ENCODE results near the gene EHMT1.
"Not testable (repeated sequence)": the region's sequence is repeated elsewhere in the genome, so short reads cannot be mapped to it uniquely, and the experiment has no call there.

Gene EHMT1

GRCh38 chr9:137733429-137733828, 114.6 kb downstream of the EHMT1 start:
- FAIRE-seq (no peak), DNase-seq (ENCODE audit: insufficient read length, low spot score) (no peak)

GRCh38 chr9:137734181-137734580, 115.4 kb downstream of the EHMT1 start:
- FAIRE-seq (no peak), DNase-seq (ENCODE audit: insufficient read length, low spot score) (no peak)

GRCh38 chr9:137738182-137738696, 119.4 kb downstream of the EHMT1 start:
- not testable (repeated sequence) for DNase-seq (ENCODE audit: insufficient read length, low spot score); FAIRE-seq

GRCh38 chr9:137738703-137739102, 119.9 kb downstream of the EHMT1 start:
- DNase-seq (ENCODE audit: insufficient read length, low spot score) (no peak), FAIRE-seq (no peak)

GRCh38 chr9:137739371-137740309, 120.8 kb downstream of the EHMT1 start:
- DNase-seq (ENCODE audit: insufficient read length, low spot score) = no peak

GRCh38 chr9:137740312-137740711, 121.5 kb downstream of the EHMT1 start:
- DNase-seq (ENCODE audit: insufficient read length, low spot score) = no peak
- no peak for FAIRE-seq

More at GRCh38 chr9:137739371-137740309, 120.8 kb downstream of the EHMT1 start:
- no peak for FAIRE-seq

- FAIRE-seq = no peak
- no peak for DNase-seq (ENCODE audit: insufficient read length, low spot score)
Measured at GRCh38 chr9:137741330-137741729, 122.5 kb downstream of the EHMT1 start.

- FAIRE-seq = no peak
- no peak for DNase-seq (ENCODE audit: insufficient read length, low spot score)
Measured at GRCh38 chr9:137742698-137743097, 123.9 kb downstream of the EHMT1 start.

GRCh38 chr9:137743695-137744094, 124.9 kb downstream of the EHMT1 start:
- no peak for FAIRE-seq
- DNase-seq (ENCODE audit: insufficient read length, low spot score) = no peak

- DNase-seq (ENCODE audit: insufficient read length, low spot score) (no peak), FAIRE-seq (no peak)
Measured at GRCh38 chr9:137744632-137745183, 125.9 kb downstream of the EHMT1 start.

GRCh38 chr9:137745541-137745991, 126.8 kb downstream of the EHMT1 start:
- DNase-seq (ENCODE audit: insufficient read length, low spot score) = no peak
- no peak for FAIRE-seq

GRCh38 chr9:137748311-137748710, 129.5 kb downstream of the EHMT1 start:
- DNase-seq (ENCODE audit: insufficient read length, low spot score) = no peak
- no peak for FAIRE-seq

- FAIRE-seq (no peak), DNase-seq (ENCODE audit: insufficient read length, low spot score) (no peak)
Measured at GRCh38 chr9:137748741-137749140, 129.9 kb downstream of the EHMT1 start.

GRCh38 chr9:137749511-137749910, 130.7 kb downstream of the EHMT1 start:
- FAIRE-seq = no peak
- DNase-seq (ENCODE audit: insufficient read length, low spot score) = no peak

GRCh38 chr9:137750007-137750406, 131.2 kb downstream of the EHMT1 start:
- FAIRE-seq (no peak), DNase-seq (ENCODE audit: insufficient read length, low spot score) (no peak)

GRCh38 chr9:137750566-137750965, 131.8 kb downstream of the EHMT1 start:
- FAIRE-seq (no peak), DNase-seq (ENCODE audit: insufficient read length, low spot score) (no peak)

- FAIRE-seq (no peak), DNase-seq (ENCODE audit: insufficient read length, low spot score) (no peak)
Measured at GRCh38 chr9:137751616-137752015, 132.8 kb downstream of the EHMT1 start.

GRCh38 chr9:137752426-137752825, 133.6 kb downstream of the EHMT1 start:
- no peak for DNase-seq (ENCODE audit: insufficient read length, low spot score)
- no peak for FAIRE-seq

GRCh38 chr9:137753192-137753765, 134.5 kb downstream of the EHMT1 start:
- no peak for DNase-seq (ENCODE audit: insufficient read length, low spot score)
- FAIRE-seq = no peak

- FAIRE-seq = no peak
Measured at GRCh38 chr9:137755261-137755927, 136.6 kb downstream of the EHMT1 start.

More at GRCh38 chr9:137755261-137755927, 136.6 kb downstream of the EHMT1 start:
- no peak for DNase-seq (ENCODE audit: insufficient read length, low spot score)
